ENCODE measurements around the gene MBNL1.

The MBNL1 gene

DNA sequence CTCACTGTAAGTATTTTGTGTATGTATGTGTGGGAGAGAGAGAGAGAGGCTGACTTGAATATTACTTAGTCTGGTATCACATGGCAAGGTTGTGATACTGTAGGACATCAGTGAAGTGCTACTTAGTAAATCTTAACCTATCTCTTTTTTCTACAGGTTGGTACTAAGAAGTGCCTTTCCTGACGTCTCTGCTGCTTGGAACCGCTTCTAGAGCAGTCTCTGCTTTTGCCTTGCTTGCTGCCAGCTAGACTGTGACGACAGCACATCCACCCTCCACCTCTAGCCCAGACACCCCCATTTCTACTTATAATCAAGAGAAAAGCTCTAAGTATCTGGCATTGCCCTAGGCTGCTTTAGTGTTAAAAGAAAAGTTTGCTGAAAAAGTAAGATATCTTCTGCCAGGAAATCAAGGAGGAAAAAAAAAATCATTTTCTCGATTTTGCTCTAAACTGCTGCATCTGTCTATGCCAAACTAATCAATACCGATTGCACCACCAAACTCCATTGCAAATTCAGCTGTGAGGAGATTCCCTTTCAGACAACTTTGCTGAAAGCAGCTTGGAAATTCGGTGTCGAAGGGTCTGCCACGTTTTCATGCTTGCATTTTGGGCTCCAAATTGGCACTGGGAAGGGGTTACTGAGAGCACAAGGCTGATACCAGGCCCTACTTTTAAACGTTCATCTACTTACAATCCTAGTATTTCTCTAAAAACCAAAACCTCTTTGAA lies 30.7 kb downstream of the MBNL1 start:
- DNase-seq = peak in 1 of 2 experiments; percentile 67

DNA sequence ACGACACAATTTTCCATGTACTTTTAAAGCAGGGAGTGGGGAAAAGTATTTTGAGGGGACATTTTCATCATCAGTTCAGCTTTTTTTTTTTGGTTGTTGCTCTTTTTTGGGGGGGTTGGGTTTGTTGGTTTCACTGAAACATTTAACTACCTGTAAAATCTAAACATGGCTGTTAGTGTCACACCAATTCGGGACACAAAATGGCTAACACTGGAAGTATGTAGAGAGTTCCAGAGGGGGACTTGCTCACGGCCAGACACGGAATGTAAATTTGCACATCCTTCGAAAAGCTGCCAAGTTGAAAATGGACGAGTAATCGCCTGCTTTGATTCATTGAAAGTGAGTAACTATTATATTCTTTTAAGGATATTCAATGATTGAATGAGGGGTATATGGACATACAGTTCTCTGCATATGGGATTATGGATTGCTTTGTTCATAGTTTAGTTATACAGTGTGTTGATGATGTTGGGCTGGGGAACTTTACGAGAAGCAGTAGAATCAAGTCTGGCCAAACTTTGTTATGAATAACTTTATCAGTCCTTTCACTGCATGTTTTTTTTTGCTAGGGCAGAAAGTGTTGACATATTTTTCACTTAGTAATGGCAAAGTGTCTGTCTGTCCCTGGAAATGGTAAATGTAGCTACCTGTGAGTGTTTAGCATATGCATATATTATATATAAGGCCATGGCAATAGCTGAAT lies 31.5 kb downstream of the MBNL1 start:
- DNase-seq = peak; percentile 24 to 44

DNA sequence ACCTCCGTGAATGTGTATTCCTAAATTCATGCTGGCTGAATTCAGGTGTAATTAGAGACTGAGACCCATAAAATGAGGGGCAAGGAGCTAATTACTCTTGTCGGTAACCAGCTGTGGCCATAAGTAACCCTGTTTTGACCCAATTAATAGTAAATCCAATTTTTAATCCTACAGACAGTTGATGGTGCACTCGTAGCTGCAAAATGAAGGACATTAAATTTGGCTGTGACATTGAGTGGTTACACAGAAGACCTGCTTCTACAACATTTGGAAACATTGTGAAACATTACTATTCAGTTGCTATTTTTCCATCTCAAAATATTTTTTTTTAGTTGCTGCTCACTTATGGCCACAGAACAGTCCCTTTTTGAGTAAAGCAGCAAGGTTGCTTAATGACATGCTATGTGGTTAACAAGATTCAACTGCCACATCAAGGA lies 33.0 kb downstream of the MBNL1 start:
- DNase-seq = peak in 1 of 2 experiments; percentile 31

DNA sequence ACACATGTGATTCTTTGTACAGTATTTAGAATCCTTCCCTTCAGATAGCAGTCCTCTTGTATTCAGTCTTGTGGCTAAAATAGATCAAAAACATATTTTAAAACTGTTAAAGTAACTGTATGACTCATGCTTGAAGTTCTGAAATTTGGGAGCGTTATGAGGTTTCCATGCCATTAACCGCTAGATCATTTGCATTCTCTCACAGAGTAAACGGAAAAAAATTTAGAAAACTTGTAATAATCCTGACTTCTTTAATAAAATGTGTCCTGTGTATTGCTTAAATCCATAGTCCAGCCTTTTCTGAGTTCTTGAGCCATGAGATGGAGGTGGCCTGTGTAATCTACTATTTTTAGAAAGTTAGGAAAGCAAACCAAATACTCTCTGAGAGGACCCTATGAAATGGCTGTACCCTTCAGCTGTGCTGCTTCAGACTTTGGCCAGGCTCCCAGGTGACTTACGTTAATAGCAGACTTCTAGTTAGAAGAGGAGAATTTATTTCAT lies 33.8 kb downstream of the MBNL1 start:
- DNase-seq = peak; percentile 57 to 68

DNA sequence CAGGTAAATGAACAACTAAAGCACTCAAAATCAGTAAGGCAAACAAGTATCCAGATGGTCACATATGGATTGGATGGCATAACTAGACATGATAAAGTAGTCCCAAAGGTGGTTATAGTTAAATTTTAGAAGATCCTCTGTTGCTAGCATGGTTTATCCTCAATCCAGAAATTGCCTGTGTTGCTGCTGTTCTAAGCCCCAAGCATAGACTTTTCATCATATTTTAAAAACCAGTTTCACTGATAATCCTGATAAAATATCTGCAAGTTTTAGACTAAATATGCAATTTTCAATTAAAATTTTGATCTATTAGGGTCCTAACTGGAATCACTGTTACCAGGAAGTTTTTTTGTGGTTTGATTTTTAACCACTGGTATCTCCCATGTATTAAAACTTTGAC lies 35.4 kb downstream of the MBNL1 start:
- no peak for DNase-seq

DNA sequence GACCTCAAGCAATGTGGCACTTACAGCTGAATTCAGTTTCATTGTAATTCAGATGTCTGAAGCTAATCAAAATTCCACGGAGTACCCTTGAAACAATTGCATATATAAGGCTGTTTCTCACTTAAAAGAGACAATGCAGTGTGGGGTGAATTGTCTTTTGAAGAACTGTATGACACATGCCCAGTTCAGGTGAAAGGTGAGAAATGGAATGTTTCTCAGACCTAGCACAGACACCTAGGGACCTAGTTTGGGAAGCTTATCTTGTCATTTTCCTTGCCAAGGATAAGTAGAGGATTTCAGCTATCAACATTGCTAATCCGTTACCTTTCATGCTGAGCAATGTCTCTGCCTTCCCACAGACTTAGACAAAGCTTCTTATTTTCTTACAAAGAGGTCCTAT lies 36.3 kb downstream of the MBNL1 start:
- no peak for DNase-seq

DNA sequence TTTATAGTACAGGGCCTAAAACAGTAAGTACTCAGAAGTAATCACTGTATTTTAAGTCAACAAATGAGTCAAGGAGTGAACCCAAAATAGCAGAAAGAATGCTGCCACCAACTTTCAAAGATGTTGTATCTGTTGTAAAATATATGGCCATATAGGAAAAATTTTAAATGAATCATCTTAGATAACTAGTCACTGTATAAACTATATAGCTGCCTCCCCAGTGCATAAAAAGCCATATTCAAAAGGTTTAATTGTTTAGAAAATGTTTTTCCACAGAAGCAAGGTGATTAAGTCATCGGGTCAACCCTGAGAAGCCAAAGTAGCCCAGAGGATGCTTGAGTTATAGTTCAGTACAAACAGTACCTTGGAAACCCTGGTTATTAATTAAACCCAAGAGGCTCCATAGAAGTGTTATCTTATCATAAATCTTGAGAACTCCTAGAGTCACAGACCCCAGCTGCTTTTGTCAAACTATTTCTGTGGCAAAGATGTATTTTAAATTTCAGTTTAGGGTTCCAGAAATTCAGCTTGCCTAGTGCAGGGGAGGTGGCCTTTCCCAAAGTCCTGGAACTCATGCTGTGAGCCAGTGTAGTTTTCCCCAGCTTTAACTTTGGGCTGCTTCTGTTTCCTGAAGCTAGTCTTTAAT lies 39.2 kb downstream of the MBNL1 start:
- DNase-seq = no peak

DNA sequence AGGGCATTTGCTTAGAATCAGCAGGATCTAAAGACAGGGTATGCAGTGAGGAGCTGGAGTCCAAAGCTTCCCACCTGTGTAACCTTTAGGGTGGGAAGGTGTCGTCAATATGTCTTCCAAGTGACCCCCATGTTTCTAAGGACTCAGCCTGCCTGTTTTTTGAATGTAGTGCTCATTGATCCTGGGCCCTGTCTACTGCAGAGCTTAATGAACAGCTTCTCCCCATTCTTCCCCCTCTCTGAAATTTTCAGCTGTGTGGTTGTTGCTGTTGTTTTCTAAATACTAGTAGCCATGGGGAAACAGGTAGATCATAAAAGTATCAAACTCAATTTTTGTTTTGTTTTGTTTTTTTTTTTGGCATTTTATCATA lies 39.7 kb downstream of the MBNL1 start:
- no peak for DNase-seq

DNA sequence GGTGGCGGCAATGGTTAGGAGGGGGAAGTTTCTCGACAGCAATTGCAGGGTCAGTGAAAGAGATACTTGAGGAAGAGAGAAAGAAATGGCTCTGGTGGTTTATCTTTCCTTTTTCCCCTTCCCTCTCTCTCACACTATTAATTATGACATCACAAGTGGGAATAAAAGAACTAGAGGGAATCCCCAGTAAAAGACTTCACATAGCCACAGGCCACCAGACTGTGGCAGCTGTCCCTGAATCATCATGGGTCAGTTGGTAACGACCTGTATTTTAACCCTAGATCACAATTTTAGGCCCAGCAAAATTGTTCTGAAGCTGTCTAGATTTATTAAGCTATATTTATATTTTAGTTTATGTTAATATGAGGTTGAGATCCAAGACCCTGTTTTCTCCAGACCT lies 40.3 kb downstream of the MBNL1 start:
- DNase-seq = no peak

DNA sequence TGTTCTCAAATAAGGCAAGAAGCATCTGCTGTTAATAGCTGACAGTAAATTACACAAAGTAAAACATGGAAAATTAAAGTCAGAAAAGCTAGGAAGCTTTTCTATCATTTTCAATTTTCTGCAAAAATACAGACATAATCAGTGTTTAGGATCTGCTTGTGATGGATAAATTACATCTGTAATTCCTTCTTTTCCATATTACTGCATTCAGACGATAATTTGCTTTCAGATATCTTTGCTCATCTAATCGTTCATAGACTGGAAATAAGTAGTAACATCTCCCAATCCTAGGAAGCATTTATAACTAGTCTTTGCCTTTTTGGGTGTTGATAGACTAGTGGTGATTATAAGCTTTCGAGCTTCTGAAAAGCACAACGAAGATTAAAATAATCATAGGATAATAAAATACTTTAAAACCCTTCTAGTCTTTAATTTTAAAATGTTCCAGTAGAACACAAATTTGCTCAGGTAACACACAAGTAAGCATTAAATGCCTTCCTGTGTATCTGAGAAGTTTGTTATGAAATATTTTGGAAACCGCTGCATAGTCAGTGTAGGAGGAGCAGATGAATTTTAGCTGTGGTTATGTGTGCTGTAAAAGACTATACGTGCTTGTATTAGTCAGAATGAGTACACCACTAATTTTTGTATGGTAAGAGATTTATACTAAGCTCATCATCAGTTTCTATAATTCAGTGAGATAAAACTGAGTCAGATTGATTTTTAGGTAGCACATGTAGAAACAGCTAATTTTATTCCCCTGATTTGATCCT lies 41.0 kb downstream of the MBNL1 start:
- no peak for DNase-seq

DNA sequence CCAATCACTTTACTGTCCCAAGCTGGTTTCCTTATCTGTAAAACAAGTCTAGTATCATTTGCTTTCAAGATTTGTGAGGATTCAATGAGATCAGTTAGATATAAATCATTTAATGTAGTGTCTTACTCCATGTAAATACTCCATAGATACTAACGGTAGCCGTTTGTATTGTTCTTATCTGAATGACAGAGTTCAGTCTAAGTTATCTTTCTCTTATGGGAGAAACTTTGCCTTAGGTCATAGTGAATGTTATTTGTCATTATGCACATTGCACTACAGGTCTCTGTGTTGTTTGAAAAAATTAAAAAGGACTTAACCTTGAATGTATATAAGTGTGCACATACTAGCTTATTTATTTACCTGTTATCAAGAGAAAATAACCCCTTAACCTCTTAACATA lies 44.7 kb downstream of the MBNL1 start:
- DNase-seq = no peak

DNA sequence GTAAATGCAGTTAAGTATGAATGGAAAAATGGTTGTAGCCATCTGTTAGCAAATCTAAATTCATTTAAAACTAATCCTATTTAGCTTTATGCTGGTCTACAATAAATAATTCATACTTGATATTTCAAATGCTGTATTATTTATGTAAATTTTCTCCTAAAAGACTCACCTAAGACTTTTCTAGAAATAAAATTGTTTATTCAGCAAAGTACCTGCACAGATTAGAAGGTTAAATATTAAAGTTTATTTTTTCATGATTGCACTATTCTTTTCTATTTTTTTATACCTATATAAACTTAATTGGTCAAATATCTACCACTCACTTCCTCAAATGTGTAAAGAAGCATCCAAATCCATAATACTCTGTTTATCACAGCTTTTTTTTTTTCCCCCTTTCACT lies 45.2 kb downstream of the MBNL1 start:
- DNase-seq = no peak

DNA sequence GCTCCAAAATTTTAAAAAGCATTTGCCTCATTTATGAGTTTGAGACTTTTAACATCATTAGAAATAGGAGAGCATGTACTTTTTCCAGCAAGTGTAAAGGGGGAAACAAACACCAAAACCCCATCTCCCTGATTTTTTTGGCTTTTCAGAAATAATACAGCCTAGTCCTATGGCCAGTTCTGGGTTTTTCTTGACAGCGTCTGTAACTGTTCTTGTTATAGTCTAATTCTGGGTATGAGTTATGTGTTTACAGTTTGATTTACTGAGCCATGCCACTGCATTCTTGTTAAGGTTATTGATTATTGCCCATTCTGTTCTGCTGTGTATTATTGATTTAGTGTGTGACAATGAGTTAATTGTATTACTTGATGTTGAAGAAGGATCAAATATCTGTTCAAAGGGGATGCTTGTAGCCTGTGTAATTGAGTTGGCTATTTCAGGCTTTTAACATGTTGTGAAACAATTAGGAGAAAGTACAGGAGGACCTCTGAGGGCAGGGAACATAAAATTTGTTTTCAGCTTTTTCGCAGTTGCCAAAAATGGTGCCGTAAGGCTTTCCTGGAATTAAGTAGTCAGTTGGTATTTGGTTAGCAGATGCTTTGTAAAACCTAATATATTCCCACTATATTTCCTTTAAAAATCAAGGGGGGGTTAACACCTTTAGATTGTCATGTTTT lies 46.1 kb downstream of the MBNL1 start:
- DNase-seq = peak in 1 of 2 experiments; percentile 32

DNA sequence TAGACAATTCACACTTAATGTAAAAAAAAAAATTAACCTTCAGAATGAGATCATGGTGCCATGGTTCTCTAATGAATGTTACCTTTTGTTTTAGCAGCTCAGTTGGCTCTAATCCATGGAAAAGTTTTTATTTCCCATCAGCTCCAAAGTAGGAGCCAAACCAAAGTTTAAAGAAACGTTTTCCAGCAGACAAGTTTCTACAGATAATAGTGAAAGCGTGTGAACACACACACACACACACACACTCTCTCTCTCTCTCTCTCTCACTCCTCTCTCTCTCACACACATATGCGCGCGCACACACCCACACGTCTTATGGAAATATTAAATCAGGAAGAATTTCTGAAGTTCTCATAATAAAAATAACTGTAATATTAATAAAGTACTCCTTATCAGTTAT lies 46.9 kb downstream of the MBNL1 start:
- DNase-seq = no peak

DNA sequence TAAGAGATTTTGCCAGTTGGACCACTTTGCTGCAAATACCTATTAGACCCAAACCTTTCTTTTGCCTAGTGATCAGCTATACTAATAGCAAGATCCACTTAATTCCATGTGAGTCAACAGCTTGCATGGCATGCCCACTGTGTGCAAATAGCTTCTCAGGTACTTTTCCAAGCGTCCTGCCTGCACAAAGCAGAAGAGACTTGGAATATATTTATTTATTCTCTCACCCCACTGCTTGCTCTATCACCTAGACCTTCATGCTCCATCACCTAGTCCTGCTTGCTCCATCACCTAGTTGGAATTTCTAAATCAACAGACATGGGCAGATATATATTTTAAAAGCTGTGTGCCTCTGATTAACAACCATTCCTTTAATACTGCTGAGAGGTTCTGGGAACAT lies 47.6 kb downstream of the MBNL1 start:
- no peak for DNase-seq

DNA sequence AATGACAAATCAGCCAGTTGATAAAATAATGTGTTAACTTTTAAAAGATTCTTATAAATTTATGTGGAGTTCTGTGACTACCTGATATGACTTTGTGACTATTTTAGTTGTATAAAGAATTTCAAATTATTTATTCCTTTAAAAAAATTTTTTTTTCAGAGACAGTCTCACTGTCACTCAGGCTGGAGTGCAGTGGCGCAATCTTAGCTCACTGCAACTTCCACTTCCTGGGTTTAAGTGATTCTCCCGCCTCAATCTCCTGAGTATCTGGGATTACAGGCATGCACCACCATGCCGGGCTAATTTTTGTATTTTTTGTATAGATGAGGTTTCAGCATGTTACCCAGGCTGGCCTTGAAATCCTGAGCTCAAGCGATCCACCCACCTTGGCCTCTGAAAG lies 48.5 kb downstream of the MBNL1 start:
- no peak for DNase-seq

DNA sequence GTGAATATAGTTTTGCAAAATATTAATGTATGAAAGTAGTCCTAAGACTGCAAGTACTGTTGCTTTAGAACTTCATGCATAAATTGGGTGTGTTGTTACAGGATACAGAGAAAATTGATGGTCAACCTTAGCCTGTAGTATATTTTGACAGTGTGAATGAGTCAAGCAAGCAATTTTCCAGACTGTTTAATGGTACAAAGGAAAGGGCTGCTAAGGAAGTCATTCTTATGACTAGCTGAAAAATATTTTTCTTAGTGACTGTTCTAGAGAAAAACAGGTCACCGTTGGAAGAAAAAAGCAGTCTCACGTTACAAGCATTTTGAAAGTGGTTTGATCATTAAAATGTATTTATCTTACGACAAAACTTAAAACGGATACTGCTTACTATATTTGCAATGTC lies 49.2 kb downstream of the MBNL1 start:
- DNase-seq = no peak

DNA sequence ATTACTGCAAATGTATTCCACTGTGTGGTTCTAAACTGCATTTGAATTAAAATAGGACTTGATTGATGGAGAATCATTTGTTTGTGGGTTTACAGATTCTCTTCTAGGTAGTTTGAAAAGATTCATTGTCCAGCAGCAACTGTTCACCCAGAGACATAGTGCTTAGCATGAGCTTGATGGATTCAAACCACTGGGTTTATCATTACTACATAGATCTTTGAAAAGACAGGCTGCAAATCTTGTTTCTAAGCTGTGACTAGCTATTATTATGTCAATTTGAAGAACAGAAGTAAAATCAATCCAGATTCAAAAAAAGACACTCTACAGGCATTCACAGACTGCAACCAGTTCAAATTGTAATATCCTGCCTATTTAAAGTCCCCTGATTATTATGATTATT lies 49.8 kb downstream of the MBNL1 start:
- no peak for DNase-seq

DNA sequence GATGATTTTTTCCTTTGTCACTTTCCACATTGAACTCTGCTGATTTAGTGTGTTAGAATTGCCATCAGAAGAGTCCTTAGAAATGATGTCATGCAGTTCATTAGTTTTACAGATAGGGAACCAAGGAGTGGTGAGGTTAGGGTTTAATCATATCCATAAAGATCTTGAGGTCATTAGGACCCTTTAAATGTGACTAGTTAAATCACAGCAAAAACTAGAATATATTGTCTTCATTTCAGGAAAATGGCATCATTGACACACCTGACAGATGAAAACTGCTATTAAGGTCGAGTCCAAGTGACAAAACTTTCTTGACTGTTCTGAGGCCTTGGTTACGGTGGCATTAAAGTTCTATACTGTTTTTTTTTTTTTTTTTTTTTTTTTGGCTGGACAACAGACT lies 50.5 kb downstream of the MBNL1 start:
- DNase-seq = no peak

DNA sequence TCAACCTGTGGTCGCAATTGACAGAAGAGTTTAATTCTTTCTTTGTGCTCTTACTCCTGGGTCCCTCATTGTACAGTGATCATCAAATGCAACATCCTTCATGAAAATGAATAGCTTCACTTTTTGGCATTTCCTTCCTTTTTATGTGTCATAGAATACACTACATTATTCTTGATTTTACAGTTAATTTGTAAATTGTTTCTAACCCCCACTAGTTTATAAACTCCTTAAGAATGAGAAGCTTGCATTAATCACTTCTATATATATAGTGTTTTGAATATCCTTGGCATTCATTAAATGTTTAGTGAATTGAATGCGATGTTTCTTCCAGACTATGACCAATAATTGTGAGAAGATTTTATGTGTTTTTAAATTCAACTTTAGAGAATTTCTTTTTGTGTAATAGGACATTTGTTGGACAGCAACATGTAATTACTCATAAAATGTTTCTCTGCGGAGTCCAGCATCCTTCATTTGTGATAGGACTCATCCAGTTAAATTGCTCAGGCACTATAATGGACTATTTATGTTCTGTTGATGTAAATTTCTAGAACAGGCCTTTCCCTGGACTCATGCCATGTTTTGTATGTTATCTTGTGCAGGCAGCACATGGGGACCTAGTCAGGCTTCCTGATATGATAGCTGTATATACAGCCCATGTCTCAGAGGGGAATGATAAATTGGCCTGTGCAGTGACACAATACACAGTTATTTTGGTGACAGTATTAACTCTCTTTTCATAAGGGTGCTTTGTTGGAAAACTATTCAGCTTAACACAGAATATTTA lies 51.3 kb downstream of the MBNL1 start:
- DNase-seq = peak in 1 of 2 experiments; percentile 59

DNA sequence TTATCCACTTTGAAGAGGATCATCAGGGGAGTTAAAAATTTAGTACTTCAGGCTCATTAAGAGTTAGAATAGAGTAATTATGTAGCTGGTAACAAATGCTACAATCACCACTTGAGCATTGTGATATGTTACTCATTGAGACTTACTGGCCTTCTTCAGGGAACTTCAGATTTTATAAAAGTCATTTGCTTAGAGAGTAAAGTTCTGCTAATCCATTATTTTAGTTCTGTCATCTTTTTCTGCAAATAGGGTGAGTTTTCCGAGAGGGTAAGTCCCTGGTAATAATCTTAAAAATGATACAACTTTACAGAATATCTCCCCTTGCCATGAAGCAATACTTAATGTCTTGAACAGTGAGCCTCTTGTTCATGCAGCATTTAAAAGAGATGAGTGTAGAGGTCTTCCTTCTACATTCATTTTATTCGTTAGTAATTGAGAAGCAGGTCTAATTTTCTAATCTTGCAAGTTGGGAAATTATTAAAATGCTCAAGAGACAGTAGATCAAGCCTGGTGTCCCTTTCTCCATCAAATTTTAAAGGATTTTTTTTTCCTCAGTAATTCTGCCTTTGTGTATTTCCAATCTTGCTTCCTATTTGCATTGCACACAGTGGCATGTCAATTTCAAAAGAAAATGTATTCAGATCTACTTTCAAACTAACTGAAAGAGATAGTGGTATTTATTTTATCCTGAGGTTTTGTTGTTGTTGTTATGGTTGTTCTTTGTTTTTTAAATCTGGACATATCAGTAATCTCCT lies 52.6 kb downstream of the MBNL1 start:
- DNase-seq = no peak
